ENCODE data around the gene HPS5. TPM values are rescaled to one million over a fixed set of nuclear protein-coding genes. Genes with fewer than 3 reads are reported as not detected.

The HPS5 gene
- total and polyA plus RNA-seq, 8 donors = 5.2 to 61.3 (median 7.1) TPM

DNA sequence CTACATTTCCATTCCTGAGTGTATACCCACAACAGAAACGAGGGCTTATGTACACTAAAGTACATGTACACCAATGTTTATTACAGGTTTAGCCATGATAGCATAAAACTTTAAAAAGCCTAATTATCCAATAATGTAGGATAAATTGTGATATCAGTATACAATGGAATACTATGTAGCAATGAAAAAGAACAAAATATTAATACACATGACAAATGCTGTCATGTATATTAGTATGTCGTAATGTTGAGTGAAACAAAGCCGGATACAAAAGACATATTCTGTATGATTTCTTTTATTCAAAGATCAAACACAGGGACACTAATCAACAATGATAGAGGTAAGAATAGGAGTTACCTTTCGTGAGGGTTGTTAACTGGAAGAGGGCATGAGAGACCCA is 88.0 kb downstream of the HPS5 start:
- WGBS, 5 donors = 90 to 93% (median 92%) methylated on average over 4 of the region's 4 CpGs
- no peaks in the 10 kb centered on the region for H3K4me1 ChIP-seq
- intact Hi-C loops (cut with DNase I; ENCODE audit: low total_unique reads) = no loop called here
- no peak for TF ChIP-seq POLR2AphosphoS5 (IDR thresholded peaks at IDR 0.05)
- TF ChIP-seq, protein P1, sequence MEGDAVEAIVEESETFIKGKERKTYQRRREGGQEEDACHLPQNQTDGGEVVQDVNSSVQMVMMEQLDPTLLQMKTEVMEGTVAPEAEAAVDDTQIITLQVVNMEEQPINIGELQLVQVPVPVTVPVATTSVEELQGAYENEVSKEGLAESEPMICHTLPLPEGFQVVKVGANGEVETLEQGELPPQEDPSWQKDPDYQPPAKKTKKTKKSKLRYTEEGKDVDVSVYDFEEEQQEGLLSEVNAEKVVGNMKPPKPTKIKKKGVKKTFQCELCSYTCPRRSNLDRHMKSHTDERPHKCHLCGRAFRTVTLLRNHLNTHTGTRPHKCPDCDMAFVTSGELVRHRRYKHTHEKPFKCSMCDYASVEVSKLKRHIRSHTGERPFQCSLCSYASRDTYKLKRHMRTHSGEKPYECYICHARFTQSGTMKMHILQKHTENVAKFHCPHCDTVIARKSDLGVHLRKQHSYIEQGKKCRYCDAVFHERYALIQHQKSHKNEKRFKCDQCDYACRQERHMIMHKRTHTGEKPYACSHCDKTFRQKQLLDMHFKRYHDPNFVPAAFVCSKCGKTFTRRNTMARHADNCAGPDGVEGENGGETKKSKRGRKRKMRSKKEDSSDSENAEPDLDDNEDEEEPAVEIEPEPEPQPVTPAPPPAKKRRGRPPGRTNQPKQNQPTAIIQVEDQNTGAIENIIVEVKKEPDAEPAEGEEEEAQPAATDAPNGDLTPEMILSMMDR (IDR thresholded peaks at IDR 0.05) = no peak
- no peak for TF ChIP-seq POLR2A (IDR thresholded peaks at IDR 0.05)
- no peak for TF ChIP-seq EP300 (IDR thresholded peaks at IDR 0.05)
- H3K4me3 ChIP-seq = no peak overlapping the region
- no peak for DNase-seq
- H3K27me3 ChIP-seq = no peaks in the 10 kb centered on the region
- H3K27ac ChIP-seq = no peak overlapping the region
- H3K36me3 ChIP-seq = no peaks in the 10 kb centered on the region
- no peaks in the 10 kb centered on the region for H3K9me3 ChIP-seq

DNA sequence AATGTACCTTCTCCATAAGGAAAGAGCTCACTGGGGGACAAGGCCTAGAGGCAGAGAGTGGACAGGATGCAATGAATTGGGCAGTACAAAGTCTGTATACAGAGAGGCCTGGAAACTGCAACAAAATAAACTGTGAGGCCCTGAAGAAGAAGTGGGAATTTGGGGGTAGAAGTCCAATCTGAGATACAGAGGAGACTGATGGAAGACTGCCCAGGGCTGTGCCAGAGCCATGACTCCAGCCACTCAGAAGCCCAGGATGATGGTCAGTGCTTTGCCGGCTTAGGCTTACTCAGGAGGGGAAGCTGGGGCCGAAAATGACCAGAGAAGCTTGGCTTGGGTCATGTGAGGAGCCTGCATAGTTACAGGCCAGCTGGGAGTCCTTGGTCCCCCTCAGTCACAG is 91.1 kb downstream of the HPS5 start:
- intact Hi-C loops (cut with DNase I; ENCODE audit: low total_unique reads) = no loop called here

DNA sequence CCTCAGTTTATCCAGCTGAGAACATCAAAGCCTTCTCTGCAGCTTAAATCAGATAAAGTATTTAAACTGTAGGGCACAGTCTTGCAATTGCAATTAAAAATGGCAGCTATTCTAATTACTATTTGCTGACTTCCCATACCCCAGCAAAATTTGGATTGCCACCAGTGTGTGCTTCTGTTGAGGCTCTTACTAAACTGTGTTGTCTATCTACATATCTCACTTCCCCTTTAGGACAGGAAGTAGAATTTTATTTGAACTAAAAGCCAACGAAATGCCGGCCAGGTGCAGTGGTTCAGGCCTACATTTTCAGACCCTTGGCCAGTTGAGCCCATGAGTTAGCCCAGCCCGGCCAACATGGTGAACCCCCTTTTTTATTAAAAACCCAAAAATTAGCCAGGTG is 92.4 kb downstream of the HPS5 start:
- no peak for DNase-seq
- no peaks in the 10 kb centered on the region for H3K4me1 ChIP-seq
- no peak overlapping the region for H3K4me3 ChIP-seq
- H3K9me3 ChIP-seq = no peaks in the 10 kb centered on the region
- no peaks in the 10 kb centered on the region for H3K36me3 ChIP-seq
- 58 to 80% (median 66%) methylated on average over 2 to 3 of the region's 3 CpGs for WGBS, 5 donors
- H3K27ac ChIP-seq = no peak overlapping the region
- TF ChIP-seq, protein P1 (IDR thresholded peaks at IDR 0.05) = no peak
- no peak for TF ChIP-seq POLR2AphosphoS5 (IDR thresholded peaks at IDR 0.05)
- no peak for TF ChIP-seq EP300 (IDR thresholded peaks at IDR 0.05)
- TF ChIP-seq POLR2A (IDR thresholded peaks at IDR 0.05) = no peak
- intact Hi-C loops (cut with DNase I; ENCODE audit: low total_unique reads) = no loop called here
- H3K27me3 ChIP-seq = no peaks in the 10 kb centered on the region

More for the DNA sequence above, 91.1 kb downstream of the HPS5 start:
- Histone ChIP-seq H3K27ac (no peak overlapping the region), H3K4me3 (no peak overlapping the region), H3K27me3 (no peaks in the 10 kb centered on the region), H3K9me3 (no peaks in the 10 kb centered on the region), H3K36me3 (no peaks in the 10 kb centered on the region), H3K4me1 (no peaks in the 10 kb centered on the region)
- TF ChIP-seq, protein P1 (IDR thresholded peaks at IDR 0.05) = no peak
- TF ChIP-seq POLR2AphosphoS5 (IDR thresholded peaks at IDR 0.05) (no peak), POLR2A (IDR thresholded peaks at IDR 0.05) (no peak)
- DNase-seq = no peak
- 73 to 91% (median 84%) methylated on average over 2 of the region's 2 CpGs for WGBS, 5 donors

Small RNA genes lying within 50 kb of the gene (small RNA-seq; reads per million reads assigned to genes)
- gene RNA5SP333 = 0 reads per million in 4 donors
- 0 reads per million in 4 donors for gene RNA5SP334

Other genes with a start within 250 kb of the HPS5 start
- gene SAAL1, start 216.1 kb downstream of the HPS5 start, total RNA-seq = 10 to 100 TPM in 2 of 5 donors, 1 to 10 TPM in 3; 2.0 to 20.2 (median 5.8) TPM
- 10 to 100 TPM; 10.1 to 11.9 (median 11.5) TPM for gene SAAL1, start 216.1 kb downstream of the HPS5 start, polyA plus RNA-seq
- gene MRGPRX3, start 189.6 kb downstream of the HPS5 start, total RNA-seq = not detected
- gene MRGPRX3, start 189.6 kb downstream of the HPS5 start, polyA plus RNA-seq = 1 to 10 TPM in 1 of 3 donors, not detected in 2; 1.2 TPM
- gene MRGPRX4, start 149.3 kb downstream of the HPS5 start, total RNA-seq = not detected
- not detected for gene MRGPRX4, start 149.3 kb downstream of the HPS5 start, polyA plus RNA-seq
- gene SAA4, start 85.3 kb downstream of the HPS5 start, total RNA-seq = not detected
- 1 to 10 TPM in 1 of 3 donors, not detected in 2; 1.6 TPM for gene SAA4, start 85.3 kb downstream of the HPS5 start, polyA plus RNA-seq
- 10 to 100 TPM in 1 of 5 donors, 1 to 10 TPM in 2, not detected in 2; 2.7 to 60.7 (median 5.2) TPM for gene SAA2, start 73.5 kb downstream of the HPS5 start, total RNA-seq
- 10 to 100 TPM in 2 of 3 donors, 1 to 10 TPM in 1; 6.3 to 98.2 (median 42.1) TPM for gene SAA2, start 73.5 kb downstream of the HPS5 start, polyA plus RNA-seq
- gene SAA1, start 55.9 kb downstream of the HPS5 start, total RNA-seq = 10 to 100 TPM in 1 of 5 donors, 1 to 10 TPM in 1, not detected in 3; 2.7 to 13.9 TPM
- 100 to 1,000 TPM in 2 of 3 donors, 10 to 100 TPM in 1; 27.5 to 289 (median 171) TPM for gene SAA1, start 55.9 kb downstream of the HPS5 start, polyA plus RNA-seq
- 10 to 100 TPM in 4 of 5 donors, 1 to 10 TPM in 1; 7.8 to 76.4 (median 54.3) TPM for gene GTF2H1, start 427 bp upstream of the HPS5 start, total RNA-seq
- gene GTF2H1, start 427 bp upstream of the HPS5 start, polyA plus RNA-seq = 10 to 100 TPM; 16.1 to 25.1 (median 23.5) TPM
- 100 to 1,000 TPM; 106 to 367 (median 236) TPM for gene LDHA, start 72.4 kb upstream of the HPS5 start, total RNA-seq
- gene LDHA, start 72.4 kb upstream of the HPS5 start, polyA plus RNA-seq = 100 to 1,000 TPM; 263 to 350 (median 334) TPM
- gene LDHC, start 90.2 kb upstream of the HPS5 start, total RNA-seq = under 1 TPM in 1 of 5 donors, not detected in 4; 0.73 TPM
- under 1 TPM in 1 of 3 donors, not detected in 2; 0.81 TPM for gene LDHC, start 90.2 kb upstream of the HPS5 start, polyA plus RNA-seq
- not detected for gene LDHAL6A, start 133.7 kb upstream of the HPS5 start, total RNA-seq
- gene LDHAL6A, start 133.7 kb upstream of the HPS5 start, polyA plus RNA-seq = not detected
- gene TSG101, start 204.8 kb upstream of the HPS5 start, total RNA-seq = 100 to 1,000 TPM in 1 of 5 donors, 10 to 100 TPM in 4; 30.3 to 125 (median 68.8) TPM
- gene TSG101, start 204.8 kb upstream of the HPS5 start, polyA plus RNA-seq = 10 to 100 TPM; 38.0 to 86.1 (median 57.0) TPM

Data from stomach (tissue), 9 donors.